ENCODE measurements around the gene SLC9C1.
A peak's percentile ranks its signal among the peaks of the same experiment; 100 is the strongest.

Gene SLC9C1

DNA sequence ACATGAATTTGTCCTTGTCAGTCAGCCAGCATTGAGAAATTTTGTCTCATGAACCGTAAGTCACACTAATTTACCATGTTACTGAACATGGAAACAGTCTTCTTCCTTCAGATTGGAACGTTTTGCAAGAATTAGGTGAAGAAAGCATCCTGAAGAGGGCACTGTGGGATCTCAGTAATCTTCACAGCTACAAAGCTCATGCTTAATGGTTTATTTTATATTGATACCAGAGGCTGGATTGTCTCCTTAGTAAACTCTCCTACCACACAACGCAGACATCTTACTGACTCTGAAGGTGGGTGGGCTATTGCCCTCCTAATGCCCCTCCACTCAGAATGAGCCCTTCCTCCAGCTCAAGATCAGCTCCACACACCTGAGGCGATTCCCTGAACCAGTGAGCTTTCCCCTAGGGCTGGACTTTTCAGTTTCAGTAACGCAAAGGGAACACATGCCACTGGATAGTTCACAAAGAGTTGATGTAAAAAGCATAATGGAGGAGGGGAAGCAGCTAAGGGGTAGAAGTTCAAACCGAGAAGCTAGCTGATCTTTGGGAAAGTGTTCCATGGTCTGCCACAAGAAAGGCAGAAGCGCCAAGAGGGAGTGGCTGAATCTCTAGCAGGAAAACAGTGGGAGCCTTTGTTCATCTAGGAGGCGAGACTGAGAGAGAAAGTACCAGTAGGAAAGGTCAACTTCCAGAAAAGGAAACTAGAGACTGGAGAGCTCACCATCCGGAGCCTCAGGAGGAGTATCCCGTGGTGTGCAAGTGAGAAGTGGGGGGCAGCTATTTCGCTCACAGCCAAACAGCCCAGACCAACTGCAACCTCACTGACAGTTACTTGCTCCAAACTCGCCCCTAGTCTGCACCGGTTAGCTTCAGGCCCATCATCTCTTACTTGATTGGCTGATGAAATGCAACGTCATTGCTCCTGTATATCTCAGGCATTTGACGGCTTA is at the start of gene SLC9C1:
SLC9C1 (minus strand) TSS at position 849 of the 954 bp plus-strand sequence. CDS start 7,425 bp downstream, outside the sequence.
- peak; percentile 28 for DNase-seq (ENCODE audit: insufficient read length, low spot score)
- FAIRE-seq = peak; percentile 86
- TF ChIP-seq POLR2A (IDR thresholded peaks at IDR 0.05; ENCODE audit: low read depth, low read length) = no peak

DNA sequence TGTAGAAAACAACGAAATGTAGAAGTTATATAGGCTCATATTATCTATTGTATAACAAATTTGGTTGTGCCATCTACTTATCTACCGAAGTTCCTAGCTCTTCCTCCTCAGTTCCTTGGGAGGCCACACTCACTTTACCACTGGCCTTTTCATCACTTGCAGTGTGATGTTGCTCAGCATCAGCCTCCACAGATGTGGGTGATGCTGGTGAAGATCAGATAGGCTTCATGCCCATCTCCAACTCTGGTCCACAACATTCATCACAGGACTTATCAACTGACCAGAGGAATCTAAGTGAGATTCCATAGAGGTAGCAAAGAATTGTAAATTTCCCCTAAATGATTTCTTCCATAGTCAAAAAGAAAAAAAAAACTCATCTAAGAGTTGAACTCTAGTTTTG is 47.4 kb upstream of the SLC9C1 start:
- TF ChIP-seq POLR2A (IDR thresholded peaks at IDR 0.05; ENCODE audit: low read depth, low read length) = no peak
- DNase-seq (ENCODE audit: insufficient read length, low spot score) (no peak), FAIRE-seq (no peak)

DNA sequence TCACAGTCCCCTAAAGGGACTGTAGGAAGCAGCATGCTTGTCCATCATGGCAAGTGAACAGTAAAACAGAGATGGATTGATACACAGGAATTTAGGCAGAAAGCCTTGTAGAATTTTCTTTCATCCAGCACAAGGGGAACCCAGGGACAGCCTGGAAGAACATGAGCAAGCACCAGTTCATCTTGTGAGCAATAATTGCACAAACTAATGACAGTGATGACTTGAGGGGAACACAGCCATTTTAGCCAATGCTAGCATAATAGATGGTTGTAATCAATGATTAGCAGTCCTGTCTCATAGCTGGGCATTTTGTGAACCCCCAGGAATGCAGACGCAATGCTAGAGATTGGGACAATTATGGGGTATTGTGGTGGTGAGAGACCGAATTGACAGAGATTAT is 45.6 kb upstream of the SLC9C1 start:
- no peak for DNase-seq (ENCODE audit: insufficient read length, low spot score)
- no peak for TF ChIP-seq POLR2A (IDR thresholded peaks at IDR 0.05; ENCODE audit: low read depth, low read length)
- no peak for FAIRE-seq

DNA sequence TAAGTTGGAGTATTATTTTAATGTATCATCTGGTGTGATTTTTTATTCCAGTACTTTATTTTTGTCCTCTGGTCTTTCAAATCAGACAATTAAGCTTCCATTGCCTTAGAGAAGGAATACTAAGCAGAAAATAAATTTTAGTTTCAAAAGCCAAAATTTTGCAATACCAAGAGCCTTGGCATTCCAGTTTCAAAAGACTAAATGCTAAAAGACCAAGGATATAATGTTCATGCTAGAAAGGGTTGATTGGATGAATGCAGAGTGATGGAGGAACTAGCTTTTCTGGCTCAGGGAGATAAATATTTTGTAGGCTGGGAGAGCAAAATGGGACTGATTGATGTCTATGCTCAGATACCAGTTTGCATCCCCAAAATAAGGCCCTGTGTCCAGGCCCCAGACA is 45.1 kb upstream of the SLC9C1 start:
- no peak for TF ChIP-seq POLR2A (IDR thresholded peaks at IDR 0.05; ENCODE audit: low read depth, low read length)
- DNase-seq (ENCODE audit: insufficient read length, low spot score) = no peak
- FAIRE-seq = no peak

DNA sequence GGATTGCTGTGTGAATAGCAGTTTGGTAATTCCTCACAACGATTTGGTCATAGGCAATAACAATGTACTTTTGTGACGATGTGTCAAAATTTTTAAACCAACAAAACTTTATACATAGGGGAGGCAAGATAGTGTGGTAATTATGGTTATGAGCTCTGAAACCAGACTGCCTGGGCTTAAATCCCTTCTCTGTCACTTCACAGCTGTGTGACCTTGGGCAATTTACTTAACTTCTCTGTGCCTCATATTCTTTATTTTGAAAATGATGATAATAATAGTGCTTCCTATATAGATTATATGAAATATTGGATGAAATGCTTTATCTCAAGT is 44.7 kb upstream of the SLC9C1 start:
- no peak for DNase-seq (ENCODE audit: insufficient read length, low spot score)
- no peak for FAIRE-seq
- no peak for TF ChIP-seq POLR2A (IDR thresholded peaks at IDR 0.05; ENCODE audit: low read depth, low read length)

DNA sequence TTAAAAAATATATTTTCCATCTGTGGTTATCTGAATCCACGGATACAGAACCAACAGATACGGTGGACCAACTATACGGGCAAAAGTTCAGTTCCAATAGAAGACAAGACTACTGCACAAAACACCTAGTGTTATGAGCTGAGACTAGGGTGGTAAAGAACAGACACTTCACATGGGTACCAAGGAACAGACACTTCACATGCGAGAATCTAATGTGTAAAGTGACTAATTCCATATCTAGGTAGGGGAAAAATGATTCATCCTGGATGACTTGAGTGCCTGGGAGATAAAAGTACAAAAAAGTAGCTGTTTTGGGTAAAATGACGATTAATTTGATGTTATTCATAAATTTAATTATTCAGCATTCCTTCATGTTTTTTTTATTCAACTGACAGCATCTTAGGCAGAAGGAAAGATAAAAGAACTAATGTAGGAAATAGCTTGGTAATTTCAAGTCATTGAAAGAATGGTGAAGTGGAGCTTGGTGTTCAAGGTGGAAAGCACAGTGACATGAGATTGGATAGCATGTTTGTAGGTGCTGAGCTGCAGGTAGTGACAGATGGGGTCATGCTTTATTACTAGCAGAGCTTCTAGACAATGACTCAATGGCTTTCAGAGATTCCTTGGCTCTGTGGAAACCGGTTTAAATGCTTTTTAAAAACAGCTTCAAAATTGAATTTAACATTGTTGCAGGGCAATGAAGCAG is 44.2 kb upstream of the SLC9C1 start:
- no peak for FAIRE-seq
- no peak for TF ChIP-seq POLR2A (IDR thresholded peaks at IDR 0.05; ENCODE audit: low read depth, low read length)
- no peak for DNase-seq (ENCODE audit: insufficient read length, low spot score)

DNA sequence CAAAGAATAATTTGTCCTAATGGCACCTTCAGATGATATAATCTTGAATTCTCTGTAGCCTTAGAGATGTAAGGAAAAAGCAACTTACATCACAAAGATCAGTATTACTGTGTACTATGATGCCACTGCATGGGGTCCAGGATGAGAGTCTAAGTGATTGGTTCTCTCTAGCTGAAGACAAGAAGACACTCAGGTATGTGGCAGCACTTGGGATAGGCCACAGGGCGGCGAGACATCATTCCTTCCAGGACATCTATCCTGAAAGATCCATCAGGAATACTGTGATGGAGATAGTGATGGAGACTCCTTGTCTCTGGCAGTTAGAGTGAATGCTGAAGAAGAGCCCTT is 41.4 kb upstream of the SLC9C1 start:
- FAIRE-seq (no peak), DNase-seq (ENCODE audit: insufficient read length, low spot score) (no peak)

DNA sequence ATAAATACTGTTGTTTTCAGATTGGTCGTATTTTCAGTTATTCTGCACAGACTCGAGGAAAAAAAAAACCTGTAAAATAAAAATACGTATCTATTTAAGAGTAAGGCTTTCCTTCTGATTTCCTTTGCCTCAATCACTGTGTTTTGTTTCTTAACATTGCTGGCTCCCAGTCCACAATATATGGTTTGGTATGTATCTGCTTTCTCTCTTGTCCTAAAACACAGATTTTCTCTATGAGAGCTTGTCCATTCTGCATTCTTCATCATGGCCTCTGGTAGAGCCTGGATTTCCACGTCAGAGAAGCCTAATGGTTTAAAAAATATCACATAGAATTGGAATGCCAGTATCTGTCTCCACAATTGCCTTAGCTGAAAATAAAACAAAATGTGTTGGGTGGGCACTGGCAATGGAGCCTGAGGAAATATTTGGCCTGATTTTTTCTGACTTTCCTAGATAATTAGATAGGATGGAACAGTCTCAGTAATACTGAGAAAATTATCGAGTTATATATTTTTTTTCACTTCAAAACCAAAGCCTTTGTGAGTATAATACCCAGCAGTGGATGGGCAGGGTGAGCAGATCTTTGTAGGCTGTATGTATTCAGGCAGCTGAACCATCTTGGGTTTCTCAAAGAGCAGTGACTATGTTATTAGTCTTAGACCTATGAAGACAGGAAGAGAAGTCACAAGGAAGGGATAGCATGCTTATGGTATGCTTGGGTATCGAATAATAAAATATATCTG is 40.8 kb upstream of the SLC9C1 start:
- TF ChIP-seq POLR2A (IDR thresholded peaks at IDR 0.05; ENCODE audit: low read depth, low read length) = no peak
- DNase-seq (ENCODE audit: insufficient read length, low spot score) (no peak), FAIRE-seq (no peak)

More for the DNA sequence above, 41.4 kb upstream of the SLC9C1 start:
- TF ChIP-seq POLR2A (IDR thresholded peaks at IDR 0.05; ENCODE audit: low read depth, low read length) = no peak

DNA sequence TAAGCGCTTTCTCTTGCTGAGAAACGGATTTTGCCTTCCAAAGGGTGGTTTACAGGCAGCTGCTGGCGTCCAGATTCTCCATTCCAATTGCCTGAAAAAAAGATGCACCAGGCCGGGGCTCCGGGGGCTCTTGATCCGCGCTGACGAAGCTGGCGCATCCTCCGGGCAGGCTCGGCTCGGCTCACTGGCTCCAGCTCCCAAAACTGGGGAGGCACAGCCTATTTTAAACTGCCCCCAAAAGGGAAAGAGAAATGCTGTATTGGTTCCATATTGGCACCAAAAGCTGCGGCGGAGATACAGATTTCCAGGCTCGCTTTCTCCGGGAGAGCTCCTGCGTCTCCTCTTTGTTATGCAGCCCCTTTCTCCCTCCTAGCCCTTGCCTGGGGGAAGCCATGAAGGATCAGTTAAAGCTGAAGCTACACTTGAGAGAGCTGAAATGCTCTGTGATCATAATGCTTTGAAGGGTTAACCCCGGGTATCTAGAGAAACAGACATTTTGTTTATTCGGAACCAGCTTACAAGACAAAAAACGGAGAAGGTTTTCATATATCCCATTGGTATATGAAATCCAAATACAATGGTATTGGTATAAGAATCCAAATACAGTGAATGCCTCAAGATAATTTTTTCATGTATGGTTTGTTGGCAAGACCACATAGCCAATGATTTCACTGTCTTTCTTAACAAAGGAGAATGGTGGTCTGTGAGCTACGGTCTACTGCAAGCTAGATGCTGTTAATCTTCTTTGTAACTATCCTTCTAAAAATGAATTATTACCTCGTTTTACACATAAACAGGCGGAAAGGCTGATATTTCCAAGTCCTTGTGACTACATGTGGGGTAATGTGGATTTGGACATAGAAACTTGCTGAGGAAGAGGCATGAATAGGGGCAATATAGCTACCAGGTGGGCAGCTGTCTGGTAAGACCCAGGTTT is 39.6 kb upstream of the SLC9C1 start:
- no peak for FAIRE-seq
- no peak for TF ChIP-seq POLR2A (IDR thresholded peaks at IDR 0.05; ENCODE audit: low read depth, low read length)
- no peak for DNase-seq (ENCODE audit: insufficient read length, low spot score)

DNA sequence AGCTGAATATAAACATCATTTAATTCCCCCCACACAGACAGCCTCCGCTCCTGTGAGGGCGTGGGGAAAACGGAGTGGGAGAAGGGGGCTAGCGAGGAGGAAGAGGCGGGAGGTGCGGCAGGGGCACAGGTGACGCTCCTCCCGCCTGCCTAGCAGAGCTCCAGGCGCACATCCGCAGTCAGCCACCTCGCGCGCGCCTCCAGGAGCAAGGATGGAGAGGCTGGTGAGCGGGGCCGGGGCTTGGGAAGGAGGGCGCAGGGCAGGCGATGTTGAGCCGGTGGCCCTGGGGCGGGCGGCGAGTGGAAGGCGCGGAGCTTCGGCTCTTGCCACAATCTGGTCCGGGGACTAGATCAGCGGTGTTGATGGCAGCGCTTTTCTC is 39.0 kb upstream of the SLC9C1 start, which contains the start of gene CD200:
CD200 (plus strand) TSS at position 155 of the 379 bp plus-strand sequence; CDS start at position 212, 57 bp downstream.
- FAIRE-seq = no peak
- no peak for DNase-seq (ENCODE audit: insufficient read length, low spot score)
- no peak for TF ChIP-seq POLR2A (IDR thresholded peaks at IDR 0.05; ENCODE audit: low read depth, low read length)

DNA sequence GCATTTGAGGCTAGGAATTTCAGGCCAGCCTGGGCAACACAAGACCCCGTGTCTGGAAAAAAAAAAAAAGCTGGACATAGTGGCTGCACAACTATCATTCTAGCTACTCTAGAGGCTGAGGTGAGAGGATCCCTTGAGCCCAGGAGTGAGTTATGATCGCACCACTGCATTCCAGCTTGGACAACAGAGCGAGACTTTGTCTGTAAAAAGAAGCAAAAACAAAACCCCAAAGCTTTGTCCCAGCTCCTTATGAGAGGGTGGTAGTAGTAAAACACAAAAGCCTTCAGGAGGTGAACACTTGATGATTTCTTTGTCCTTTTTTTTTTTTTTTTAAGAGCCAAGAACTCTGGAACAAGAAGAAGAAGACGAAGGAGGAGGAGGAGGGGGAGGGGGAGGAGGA is 37.8 kb upstream of the SLC9C1 start:
- no peak for DNase-seq (ENCODE audit: insufficient read length, low spot score)
- no peak for TF ChIP-seq POLR2A (IDR thresholded peaks at IDR 0.05; ENCODE audit: low read depth, low read length)
- no peak for FAIRE-seq

DNA sequence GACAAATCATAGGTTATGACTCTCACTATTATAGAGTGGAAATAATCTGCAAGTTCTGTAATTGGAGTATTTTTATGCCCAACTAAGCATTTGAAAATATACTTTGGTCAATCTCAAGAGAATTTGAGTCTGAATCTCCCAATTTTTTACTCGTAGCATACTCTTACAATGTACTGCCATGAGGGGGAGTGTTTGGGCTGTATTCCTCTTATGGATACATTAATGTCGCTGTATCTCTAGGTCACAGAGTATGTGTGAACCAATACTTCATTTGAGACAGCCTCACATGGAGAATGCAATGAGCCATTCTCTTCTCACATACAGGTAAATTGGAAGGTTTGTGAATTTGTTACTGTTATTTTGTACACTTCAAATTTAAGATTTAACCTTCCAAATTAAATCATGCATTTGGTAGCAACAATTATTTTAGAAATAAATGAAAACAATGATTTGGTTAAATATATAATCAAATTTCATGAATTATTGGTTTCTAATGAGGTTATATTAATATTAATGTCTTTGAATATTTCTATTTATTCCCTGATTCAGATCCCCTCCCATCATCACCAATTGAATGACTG is 33.4 kb upstream of the SLC9C1 start:
- peak; percentile 90 for FAIRE-seq
- DNase-seq (ENCODE audit: insufficient read length, low spot score) = peak; percentile 12
- no peak for TF ChIP-seq POLR2A (IDR thresholded peaks at IDR 0.05; ENCODE audit: low read depth, low read length)

Measured in H54 (cell line).